Stimulated activated CD4-positive, alpha-beta T cell treated with anti-CD3 and anti-CD28 coated beads, TNF-alpha, amount 100 ng/mL, for 4 hours (primary cell): ENCODE results near the gene TRPC4.

Source experiments
- DNase-seq, 3 experiments: peaks; one replicate each; pipeline ENCODE4 v3.0.0-alpha.2; 2020; ENCODE audit warnings: low read depth in 3 of 3

TRPC4 gene

DNA sequence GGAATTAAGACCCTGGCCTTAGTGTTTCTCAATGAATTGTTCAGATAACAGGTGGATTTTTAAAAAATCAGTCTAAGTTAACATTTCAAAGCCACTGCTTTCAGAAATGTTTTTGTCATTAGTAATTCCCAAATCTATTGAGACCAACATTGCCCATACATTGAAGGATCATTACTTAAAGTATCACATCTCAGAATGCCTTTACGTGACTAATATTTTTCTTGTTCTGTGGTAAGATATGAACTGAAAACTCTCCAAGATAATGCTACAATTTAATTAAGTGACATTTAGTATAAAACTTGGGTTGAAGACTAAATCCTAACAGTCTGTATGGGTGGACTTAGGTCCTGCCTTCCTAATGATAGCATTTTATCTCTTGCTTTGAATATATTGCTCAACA lies 211.6 kb downstream of the TRPC4 start:
- no peak for DNase-seq

DNA sequence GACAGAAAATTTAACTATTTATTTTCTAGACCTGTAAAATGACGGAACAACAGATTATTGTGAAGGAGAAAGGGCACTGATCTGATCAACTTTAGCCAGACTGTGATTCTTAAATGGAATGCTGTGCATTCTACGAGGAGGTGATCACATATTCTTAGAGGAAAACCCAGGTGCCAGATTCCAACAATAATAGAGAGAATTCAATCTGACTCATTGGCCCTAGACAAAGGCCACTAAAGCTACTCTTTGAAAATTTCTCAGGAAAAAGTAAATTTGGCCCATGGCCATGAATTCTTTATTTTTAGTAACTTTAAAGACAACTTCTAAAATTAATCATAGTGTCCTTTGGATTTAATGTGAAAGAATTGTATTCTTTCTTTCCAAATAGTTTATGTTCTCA lies 212.4 kb downstream of the TRPC4 start:
- DNase-seq, result no peak

DNA sequence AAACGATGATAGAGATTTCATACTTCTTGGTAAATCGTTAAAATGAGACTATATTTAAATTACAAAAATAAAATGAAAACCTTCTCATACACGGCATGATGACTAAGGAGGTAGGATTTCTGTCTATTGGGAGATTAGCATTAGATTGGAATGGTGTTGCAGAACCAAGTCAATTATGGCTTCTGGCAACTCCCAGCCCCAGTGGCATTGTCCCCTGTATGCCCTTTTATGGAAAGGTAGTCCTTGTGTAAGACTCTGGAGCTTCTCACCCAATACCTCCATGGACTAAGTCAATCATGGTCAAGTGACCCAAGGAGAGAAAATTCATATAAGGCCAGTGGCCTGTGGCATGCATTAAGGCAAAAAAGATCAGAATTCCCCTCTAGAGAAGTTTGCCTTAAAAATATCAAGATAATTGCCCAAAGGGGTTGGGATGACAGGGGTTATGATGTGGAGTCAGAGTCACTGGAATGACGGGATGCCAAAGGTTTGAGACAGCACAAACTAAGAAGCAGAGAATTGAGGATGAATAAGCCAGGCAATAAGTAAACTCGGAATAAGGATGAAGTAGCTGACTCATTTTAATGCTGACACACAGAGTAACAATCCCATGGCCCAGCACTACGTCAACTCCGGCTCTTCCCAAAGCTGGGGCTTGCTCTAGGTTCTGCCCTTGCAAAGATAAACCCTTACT lies 213.2 kb downstream of the TRPC4 start:
- no peak for DNase-seq

GRCh38 chr13:37652596-37652995 lies 217.0 kb downstream of the TRPC4 start:
- no peak for DNase-seq

DNA sequence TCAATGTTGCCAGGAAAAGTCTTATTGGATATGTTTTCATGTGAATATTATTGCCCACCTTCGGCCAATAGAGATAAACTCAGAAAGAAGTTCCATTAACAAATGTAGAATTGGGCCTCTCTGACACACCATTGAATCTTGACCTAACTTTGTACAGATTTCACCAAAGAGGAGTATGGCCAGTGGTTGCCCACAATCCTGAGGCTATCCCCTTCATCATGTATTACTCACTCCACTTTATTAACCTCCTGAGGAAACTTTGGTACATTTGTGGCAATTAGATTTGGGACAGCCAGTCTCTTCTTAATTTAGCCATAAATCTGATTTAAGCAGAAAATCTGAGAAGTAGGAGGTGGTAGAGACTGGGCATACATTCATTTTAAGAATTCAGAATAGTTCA lies 217.7 kb downstream of the TRPC4 start:
- no peak for DNase-seq

DNA sequence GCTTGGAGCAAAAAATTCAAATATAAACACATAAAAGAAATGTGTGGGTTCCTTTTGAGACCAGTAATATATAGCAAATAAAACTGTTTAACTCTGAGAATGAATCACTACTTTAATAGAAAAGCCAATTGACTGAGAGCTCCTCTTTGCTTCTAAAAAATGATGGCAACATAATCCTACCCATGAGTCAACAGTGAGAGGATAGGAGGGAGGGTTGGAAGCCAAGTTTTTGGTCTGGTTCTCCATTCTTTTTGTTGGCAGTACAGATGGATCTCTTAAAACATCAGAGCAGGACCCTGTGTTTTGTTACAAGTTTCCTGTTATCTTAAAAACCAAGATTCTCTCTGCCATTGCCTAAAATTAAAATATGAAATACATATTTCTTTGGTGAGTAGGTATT lies 221.0 kb downstream of the TRPC4 start:
- no peak for DNase-seq

DNA sequence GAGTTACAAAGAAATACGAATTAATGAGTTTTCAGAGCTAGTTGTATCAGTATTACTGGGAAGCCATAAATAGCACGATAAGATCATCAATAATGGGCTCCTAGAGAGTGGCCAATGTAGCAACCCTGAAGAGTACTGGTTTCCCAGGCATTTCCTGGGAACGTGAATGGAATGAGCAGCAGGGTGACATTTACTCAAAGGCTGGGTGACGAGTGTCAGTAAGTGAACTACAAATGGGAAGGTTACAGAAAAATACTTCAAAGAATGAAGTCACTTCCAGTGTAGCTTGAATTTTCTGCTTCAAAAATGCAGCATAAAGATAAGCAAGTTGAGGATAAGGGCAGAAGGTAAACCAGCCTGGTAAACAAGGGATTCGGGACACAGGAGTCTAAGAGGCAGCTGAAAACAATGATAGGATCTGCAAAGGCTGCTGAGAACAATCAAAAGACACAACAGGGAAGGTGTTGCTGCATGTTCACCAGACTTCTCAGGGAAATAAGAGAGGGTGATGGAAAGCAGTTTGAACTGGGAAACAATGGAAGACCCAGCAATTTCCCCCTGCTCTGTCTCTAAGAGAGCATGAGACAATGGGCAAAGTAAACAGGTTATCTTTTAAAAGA lies 222.4 kb downstream of the TRPC4 start:
- DNase-seq, result no peak

- no peak for DNase-seq
Observed at GRCh38 chr13:37646531-37646930, 223.0 kb downstream of the TRPC4 start.

DNA sequence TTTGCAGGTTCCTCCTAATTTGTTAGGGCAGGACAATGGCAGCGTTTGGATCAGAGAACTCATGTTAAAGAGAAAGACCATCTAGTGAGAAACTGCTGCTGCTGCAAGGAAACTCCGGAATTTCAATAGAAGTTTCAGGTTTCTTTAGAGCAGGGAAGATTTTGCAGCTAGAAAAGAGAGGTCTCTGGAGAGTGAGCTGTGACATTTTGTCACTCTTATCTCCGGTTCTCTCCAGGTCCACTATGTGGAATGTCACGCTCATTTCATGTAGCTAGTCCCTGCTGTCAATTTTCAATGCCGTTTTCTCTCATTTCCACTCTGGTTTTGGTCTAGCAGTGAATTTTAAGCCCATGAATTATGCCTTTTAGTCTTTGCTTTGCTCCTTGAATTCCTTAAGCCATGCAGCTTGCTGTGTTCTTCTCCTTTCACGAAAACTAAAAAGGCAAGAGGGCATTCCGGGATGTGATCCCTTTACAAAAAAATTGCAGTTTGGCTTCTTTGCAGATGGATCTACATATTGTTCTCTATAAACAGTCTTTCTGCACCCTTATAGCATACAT lies 224.3 kb downstream of the TRPC4 start:
- DNase-seq, result no peak

GRCh38 chr13:37641391-37641790 lies 228.2 kb downstream of the TRPC4 start:
- DNase-seq, result no peak

GRCh38 chr13:37640499-37640898 lies 229.1 kb downstream of the TRPC4 start:
- DNase-seq, result no peak

DNA sequence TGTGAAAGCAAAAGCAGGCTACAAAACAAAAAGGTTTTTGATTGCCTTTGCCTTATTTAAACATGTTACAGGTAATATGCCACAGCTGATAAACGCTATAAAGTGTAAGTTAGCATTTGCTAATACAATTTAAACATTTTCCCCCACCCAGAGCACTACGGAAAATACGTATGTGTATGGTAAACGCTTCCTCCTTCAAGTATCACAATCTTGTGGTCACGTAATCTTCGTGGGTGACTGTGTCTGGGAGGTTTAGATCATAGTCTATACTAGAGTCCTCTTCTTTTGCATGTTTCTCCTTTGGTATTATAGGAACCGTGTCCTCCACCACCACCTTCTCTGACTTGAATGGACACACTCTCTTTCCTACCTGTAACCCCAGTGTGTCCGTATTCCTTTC lies 232.9 kb downstream of the TRPC4 start:
- no peak for DNase-seq

- DNase-seq, result no peak
Observed at GRCh38 chr13:37632294-37632693, 237.3 kb downstream of the TRPC4 start.

DNA sequence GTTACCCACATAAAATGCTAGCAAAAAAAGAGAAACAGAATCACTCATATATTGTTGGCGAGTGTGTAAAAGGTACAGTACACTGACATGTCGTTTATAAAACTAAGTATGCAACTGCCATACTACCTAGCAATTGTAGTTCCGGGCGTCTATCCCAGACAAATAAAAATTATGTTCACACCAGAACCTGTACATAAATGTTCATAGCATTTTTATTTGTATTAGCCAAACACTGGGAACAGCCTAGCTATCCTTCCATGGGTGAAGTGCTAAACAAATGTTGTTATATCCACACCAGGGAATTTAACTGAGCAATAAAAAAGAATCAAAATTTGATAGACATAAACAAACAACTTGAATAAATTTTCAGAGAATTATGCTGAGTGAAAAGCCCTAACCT lies 242.1 kb downstream of the TRPC4 start:
- DNase-seq, result no peak

DNA sequence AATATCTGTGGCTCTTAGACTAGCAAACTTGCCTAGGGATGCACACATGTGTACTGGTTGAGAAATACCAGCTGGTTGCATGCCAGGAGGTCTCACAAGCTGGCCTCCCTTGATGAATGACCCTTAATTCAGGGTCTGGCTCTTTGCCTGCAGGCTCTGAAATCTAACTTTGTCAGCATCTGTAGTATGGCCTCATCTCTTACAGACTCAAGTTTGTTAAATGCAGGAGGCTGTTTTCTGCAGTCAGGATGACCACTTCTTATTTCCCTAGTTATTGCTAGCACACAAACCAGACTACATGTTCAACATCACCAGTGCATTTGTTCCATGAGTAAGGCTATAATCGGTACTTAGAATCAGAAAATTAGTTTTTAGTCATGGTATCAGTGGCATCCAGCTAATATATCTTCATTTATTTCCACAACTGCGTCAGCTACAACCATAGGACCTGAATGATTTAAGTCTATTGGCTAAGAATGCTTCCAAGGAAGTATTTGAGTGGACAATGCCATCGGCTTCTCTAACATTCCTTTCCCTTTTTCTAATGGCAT lies 247.7 kb downstream of the TRPC4 start:
- no peak for DNase-seq

GRCh38 chr13:37618554-37618953 lies 251.0 kb downstream of the TRPC4 start:
- DNase-seq, result no peak

DNA sequence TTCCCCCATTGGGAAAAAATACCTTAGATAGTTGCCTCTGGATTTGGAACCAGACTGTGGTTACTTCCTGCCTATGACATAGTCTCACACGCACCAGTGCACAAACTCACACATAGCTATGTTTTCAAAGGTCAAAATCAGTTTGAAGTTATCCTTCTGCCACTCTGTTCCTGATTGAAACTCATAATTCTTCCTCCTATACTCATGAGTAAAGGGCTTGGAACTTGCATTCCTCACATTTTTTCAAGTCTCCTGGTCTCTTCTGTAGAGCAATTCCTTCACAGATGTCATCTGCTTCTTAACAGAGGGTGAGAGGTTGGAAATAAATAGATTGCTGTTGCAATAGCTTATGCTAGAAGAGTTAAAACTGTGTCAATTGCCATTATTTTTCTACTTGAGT lies 252.4 kb downstream of the TRPC4 start:
- no peak for DNase-seq

DNA sequence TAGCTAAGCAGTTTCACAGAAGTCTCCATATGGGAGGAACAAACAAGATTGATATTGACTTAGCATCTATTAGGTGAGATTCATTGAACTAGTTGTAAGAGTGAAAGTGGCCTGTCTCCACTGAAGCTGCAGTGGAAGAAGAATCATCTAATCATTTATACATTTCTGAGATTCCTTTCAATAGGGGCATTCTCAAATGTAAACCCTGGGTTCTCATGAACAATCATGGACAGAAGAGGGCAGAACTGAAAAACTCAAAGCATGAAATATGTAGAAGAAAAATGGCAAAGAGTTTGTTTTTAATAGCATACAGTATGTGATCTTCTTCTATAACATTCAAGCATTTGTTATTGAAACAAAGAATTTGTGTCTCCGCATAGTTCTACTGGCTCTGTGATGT lies 253.4 kb downstream of the TRPC4 start:
- DNase-seq, result no peak

DNA sequence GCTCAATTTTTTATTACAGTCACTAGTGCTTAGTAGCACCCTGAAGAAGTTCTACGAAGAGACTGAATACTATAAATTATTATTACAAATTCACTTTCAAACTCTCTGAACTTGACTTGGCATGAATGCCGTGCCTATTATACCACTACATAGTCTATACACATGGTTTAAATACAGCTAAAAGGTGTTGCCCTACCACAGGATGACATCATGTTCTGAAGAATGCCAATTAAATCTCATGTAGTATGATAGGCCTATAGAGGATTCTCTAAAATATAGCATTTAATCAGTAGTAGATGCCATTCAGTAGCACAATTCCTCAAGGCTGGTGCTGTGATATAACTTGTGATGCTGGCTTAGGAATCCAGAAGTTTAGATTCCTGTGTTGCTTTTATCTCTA lies 254.3 kb downstream of the TRPC4 start:
- no peak for DNase-seq

- DNase-seq, result no peak
Observed at GRCh38 chr13:37613638-37614037, 255.9 kb downstream of the TRPC4 start.

DNA sequence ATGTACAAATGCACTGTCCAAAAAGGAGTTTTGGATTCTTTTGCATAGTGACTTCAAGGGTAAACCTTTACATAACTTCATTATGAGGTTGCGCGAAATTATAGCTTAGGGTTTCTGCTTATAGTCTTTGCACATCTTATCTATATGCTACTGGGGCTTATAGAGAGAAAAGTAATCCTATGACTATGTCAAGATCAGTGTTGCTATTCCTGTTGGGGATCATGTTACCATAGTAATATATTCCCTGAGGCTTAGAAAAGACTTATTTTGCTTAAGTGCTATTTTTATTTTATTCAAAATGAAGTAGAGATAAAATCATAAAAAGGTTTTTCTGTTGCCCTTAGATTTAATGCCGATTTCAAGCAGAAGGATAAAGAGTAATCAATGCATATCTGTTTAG lies 256.3 kb downstream of the TRPC4 start:
- DNase-seq, result no peak

- DNase-seq, result no peak
Observed at GRCh38 chr13:37608750-37609339, 260.7 kb downstream of the TRPC4 start.
